SK-N-SH (cell line): ENCODE results near the gene ARL6IP5. TPM values are rescaled to one million over a fixed set of nuclear protein-coding genes. Genes with fewer than 3 reads are reported as not detected.

Source experiments
- CTCF ChIA-PET: fragments of 300-600, 350-600 bp; formaldehyde crosslinking; extraction: SDS; loops from one replicate; lab custom pipeline; 2021; lab: Yijun Ruan, JAX
- POLR2A ChIA-PET: fragments of 350-600 bp; sonication (Branson Sonifier 250); formaldehyde crosslinking; extraction: SDS; loops from one replicate; lab custom pipeline; 2020; ENCODE audit warnings: antibody characterized with exemption, inconsistent platforms; lab: Yijun Ruan, JAX
- DNase-seq: peaks from one replicate; pipeline ENCODE4 v3.0.0; 2012
- H2AFZ ChIP-seq: fragments of 200-600 bp; sonication (generic); 2 replicates; pipeline ENCODE4 v1.8.1; 2016; ENCODE audit warnings: antibody characterized with exemption, mild to moderate bottlenecking, low read depth
- H3F3A ChIP-seq: fragments of 200-600 bp; sonication (generic); replicated peaks from 2 replicates; pipeline ENCODE3; 2016; ENCODE audit warnings: antibody characterized with exemption, mild to moderate bottlenecking; ENCODE audit not compliant: insufficient read depth
- H3K27ac ChIP-seq, 2 experiments: fragments of 200-500 bp in 1 of 2; fragments of 200-600 bp in 1 of 2; sonication (Bioruptor generic) in 1 of 2; sonication (generic), shearing (Covaris generic) in 1 of 2; 2 replicates each; pipeline versions ENCODE4 v1.5.1 to v1.6.1; 2014 to 2016; ENCODE audit warnings: low read depth in 2 of 2, inconsistent platforms in 1 of 2, low read length in 1 of 2, mild to moderate bottlenecking in 1 of 2, mixed read lengths in 1 of 2
- H3K27me3 ChIP-seq: fragments of 200-600 bp; sonication (generic), shearing (Covaris generic); 2 replicates; pipeline ENCODE4 v1.6.1; 2016; ENCODE audit warnings: mixed run types; ENCODE audit not compliant: insufficient read depth
- H3K36me3 ChIP-seq, 2 experiments: fragments of 200-500 bp in 1 of 2; fragments of 200-600 bp in 1 of 2; sonication (Bioruptor generic) in 1 of 2; sonication (generic) in 1 of 2; replicated peaks in 1 of 2; 2 replicates each; pipeline versions ENCODE3 to v1.5.1; 2014 to 2016; ENCODE audit warnings: low read length in 1 of 2, mild to moderate bottlenecking in 1 of 2; ENCODE audit not compliant: insufficient read depth in 2 of 2, control insufficient read depth in 1 of 2
- H3K4me1 ChIP-seq, 2 experiments: fragments of 200-500 bp in 1 of 2; fragments of 200-600 bp in 1 of 2; sonication (Bioruptor generic) in 1 of 2; sonication (generic), shearing (Covaris generic) in 1 of 2; 2 replicates each; pipeline versions ENCODE4 v1.5.1 to v1.6.1; 2014 to 2016; ENCODE audit warnings: low read depth in 1 of 2, low read length in 1 of 2, mixed run types in 1 of 2; ENCODE audit not compliant: insufficient read depth in 2 of 2, control insufficient read depth in 1 of 2
- H3K4me2 ChIP-seq: fragments of 200-600 bp; sonication (generic), shearing (Covaris generic); 2 replicates; pipeline ENCODE4 v1.6.1; 2017; ENCODE audit warnings: mixed run types
- H3K4me3 ChIP-seq, 2 experiments: fragments of 200-500 bp in 1 of 2; fragments of 200-600 bp in 1 of 2; sonication (Bioruptor generic) in 1 of 2; sonication (generic), shearing (Covaris generic) in 1 of 2; 2 replicates each; pipeline versions ENCODE4 v1.5.1 to v1.8.1; 2014 to 2016; ENCODE audit warnings: low read depth in 2 of 2, inconsistent platforms in 1 of 2, low read length in 1 of 2, mild to moderate bottlenecking in 1 of 2, mixed read lengths in 1 of 2, moderate library complexity in 1 of 2
- H3K79me2 ChIP-seq: fragments of 200-600 bp; sonication (generic); 2 replicates; pipeline ENCODE4 v1.8.1; 2017; ENCODE audit warnings: mild to moderate bottlenecking; ENCODE audit not compliant: insufficient read depth
- H3K9ac ChIP-seq: fragments of 200-600 bp; sonication (generic); 2 replicates; pipeline ENCODE4 v1.6.1; 2017; ENCODE audit warnings: mixed run types
- H3K9me2 ChIP-seq: fragments of 200-600 bp; sonication (generic); 2 replicates; pipeline ENCODE4 v1.6.1; 2017; ENCODE audit warnings: mixed run types
- H3K9me3 ChIP-seq: fragments of 200-600 bp; sonication (generic); 2 replicates; pipeline ENCODE4 v1.6.1; 2017; ENCODE audit warnings: mixed run types, mild to moderate bottlenecking, moderate library complexity
- H4K20me1 ChIP-seq: fragments of 200-600 bp; sonication (generic); 2 replicates; pipeline ENCODE4 v1.6.1; 2017; ENCODE audit warnings: mild to moderate bottlenecking, mixed run types; ENCODE audit not compliant: insufficient read depth
- CTCF ChIP-seq: fragments of 200-600 bp; sonication (generic); IDR thresholded peaks from 2 replicates; pipeline ENCODE4 v1.6.1; 2017; ENCODE audit warnings: antibody characterized with exemption, mild to moderate bottlenecking, moderate library complexity
- ELF1 ChIP-seq: IDR thresholded peaks from 2 replicates; pipeline ENCODE4 v1.4.0; 2012
- FOXJ3 ChIP-seq: sonication (generic); formaldehyde crosslinking; IDR thresholded peaks from 2 replicates; pipeline ENCODE4 v1.5.1; 2020; ENCODE audit warnings: mild to moderate bottlenecking, missing genetic modification reagents
- GABPA ChIP-seq: IDR thresholded peaks from 2 replicates; pipeline ENCODE4 v1.4.0; 2012; ENCODE audit warnings: low read depth, mild to moderate bottlenecking
- MXI1 ChIP-seq: IDR thresholded peaks from 2 replicates; pipeline ENCODE4 v1.6.1; 2012; ENCODE audit warnings: mild to moderate bottlenecking, low read depth, low read length, improper control_type of control experiment
- POLR2AphosphoS5 ChIP-seq: IDR thresholded peaks from 2 replicates; pipeline ENCODE4 v1.6.1; 2012; ENCODE audit warnings: low read depth, low read length
- REST ChIP-seq: IDR thresholded peaks from 2 replicates; pipeline ENCODE4 v1.6.1; 2012; ENCODE audit warnings: mild to moderate bottlenecking, low read depth, low read length, moderate library complexity
- TAF1 ChIP-seq: IDR thresholded peaks from 2 replicates; pipeline ENCODE4 v1.6.1; 2012; ENCODE audit warnings: low read depth, mild to moderate bottlenecking, low read length, moderate library complexity, borderline replicate concordance
- TEAD4 ChIP-seq: IDR thresholded peaks from 2 replicates; pipeline ENCODE4 v1.4.0; 2012; ENCODE audit warnings: mild to moderate bottlenecking, borderline replicate concordance; ENCODE audit not compliant: insufficient read depth
- YY1 ChIP-seq: IDR thresholded peaks from 2 replicates; pipeline ENCODE4 v1.4.0; 2012; ENCODE audit warnings: low read depth, mild to moderate bottlenecking
- WGBS: methylation state at CpG from one replicate; pipeline ENCODE4 v1.1.6; 2017; ENCODE audit warnings: low lambda C conversion rate; 5-methylcytosine and 5-hydroxymethylcytosine counted together
- polyA plus RNA-seq, 3 experiments: library from polyadenylated mRNA; depleted of rRNA; stranded (reverse); fragments of >200 nt; gene quantifications; 2 replicates each; pipeline ENCODE4 v1.2.3, GENCODE V29; 2012

The ARL6IP5 gene
- polyA plus RNA-seq, 1 of the 3 experiments (the other 2 are of a cell fraction) = 64.6 TPM

GRCh38 chr3:69144631-69145245, 60.0 kb downstream of the ARL6IP5 start:
- TF ChIP-seq MXI1 = no peak
- no peak for TF ChIP-seq TEAD4
- TF ChIP-seq YY1 = no peak
- H3K9me2 ChIP-seq = no peaks in the 10 kb centered on the region
- no peaks in the 10 kb centered on the region for H3K27me3 ChIP-seq
- CTCF ChIA-PET = interaction anchor here (0.9 to 2.6 kb wide), 6 partner anchors 8 to 242 kb away, joined by 3 to 16 read pairs (median 6); partner anchors contain the start of gene FRMD4B
- H4K20me1 ChIP-seq = no peaks in the 10 kb centered on the region
- H3K79me2 ChIP-seq = no peaks in the 10 kb centered on the region
- peak; percentile 10 for DNase-seq
- WGBS = 71% methylated on average over 2 of the region's 3 CpGs
- no peak overlapping the region for H3K9ac ChIP-seq
- H2AFZ ChIP-seq = no peak overlapping the region
- no peaks in the 10 kb centered on the region for H3K36me3 ChIP-seq
- no peaks in the 10 kb centered on the region for H3K9me3 ChIP-seq
- H3K27ac ChIP-seq = no peak overlapping the region; a peak in 1 of 4 replicates
- no peak overlapping the region for H3K4me2 ChIP-seq
- POLR2A ChIA-PET = no interaction called here
- peaks cover 4 to 15% of the 10 kb centered on the region in 2 experiments; a peak in 3 of 4 replicates for H3K4me1 ChIP-seq
- no peak overlapping the region for H3K4me3 ChIP-seq
- H3F3A ChIP-seq = no peaks in the 10 kb centered on the region

GRCh38 chr3:69145688-69146087, 61.0 kb downstream of the ARL6IP5 start:
- no peak for TF ChIP-seq ELF1
- TF ChIP-seq POLR2AphosphoS5 = no peak
- TF ChIP-seq CTCF = no peak
- TF ChIP-seq REST = no peak
- no peak for TF ChIP-seq GABPA
- TF ChIP-seq FOXJ3 (CRISPR knock-in tag) = no peak
- no peak for TF ChIP-seq TEAD4
- no peak for TF ChIP-seq TAF1
- Histone ChIP-seq H3K9me3 (no peaks in the 10 kb centered on the region), H4K20me1 (no peaks in the 10 kb centered on the region), H3K9me2 (no peaks in the 10 kb centered on the region), H2AFZ (no peak overlapping the region), H3K36me3 (no peaks in the 10 kb centered on the region), H3F3A (no peaks in the 10 kb centered on the region), H3K4me1 (peaks cover 4 to 15% of the 10 kb centered on the region in 2 experiments; a peak in 3 of 4 replicates), H3K4me3 (no peak overlapping the region), H3K27ac (no peak overlapping the region), H3K27me3 (no peaks in the 10 kb centered on the region), H3K9ac (no peak overlapping the region), H3K79me2 (no peaks in the 10 kb centered on the region), H3K4me2 (no peak overlapping the region)
- no peak for DNase-seq
- ChIA-PET CTCF (interaction anchor here (0.6 to 2.6 kb wide), 6 partner anchors 9 to 338 kb away, joined by 3 to 16 read pairs (median 6); partner anchors contain the start of gene FRMD4B), POLR2A (no interaction called here)
